ENCODE measurements around the gene PAFAH2.

DNA sequence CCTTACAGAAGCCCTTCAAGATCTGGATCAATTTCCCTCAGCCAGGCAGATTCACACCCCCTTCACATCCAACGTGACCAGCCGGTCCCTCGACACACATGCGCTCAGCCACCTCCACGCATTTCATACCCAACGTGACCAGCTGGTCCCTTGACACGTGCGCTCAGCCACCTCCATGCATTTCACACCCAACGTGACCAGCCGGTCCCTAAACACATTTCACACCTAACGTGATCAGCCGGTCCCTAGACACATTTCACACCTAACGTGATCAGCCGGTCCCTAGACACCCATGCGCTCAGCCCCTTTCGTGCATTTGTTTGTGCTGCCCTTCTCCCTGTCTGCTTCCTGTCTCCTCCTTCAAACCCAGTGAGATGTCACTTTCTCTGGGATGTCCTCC, 8.8 kb upstream of the PAFAH2 start:
- TF ChIP-seq CTCF (IDR thresholded peaks at IDR 0.05) (no peak), POLR2A (IDR thresholded peaks at IDR 0.05) (no peak)

All from adrenal gland (tissue), 5 donors.